SH-SY5Y (cell line): Measurements from ENCODE around the gene PIGC.

Source experiments
- GATA2 ChIP-seq: IDR thresholded peaks from 2 replicates; pipeline ENCODE4 v1.6.1; 2011; ENCODE audit warnings: mild to moderate bottlenecking, low read depth, low read length
- GATA3 ChIP-seq: IDR thresholded peaks from 2 replicates; pipeline ENCODE4 v1.6.1; 2011; ENCODE audit warnings: low read depth, mild to moderate bottlenecking, low read length, moderate library complexity

GRCh38 chr1:172398193-172398592 lies 45.7 kb downstream of the PIGC start:
- no peak for TF ChIP-seq GATA2
- TF ChIP-seq GATA3, result no peak
